ENCODE measurements around the gene FAM114A1.
"Not testable (repeated sequence)": the region's sequence is repeated elsewhere in the genome, so short reads cannot be mapped to it uniquely, and the experiment has no call there.

Gene FAM114A1

DNA sequence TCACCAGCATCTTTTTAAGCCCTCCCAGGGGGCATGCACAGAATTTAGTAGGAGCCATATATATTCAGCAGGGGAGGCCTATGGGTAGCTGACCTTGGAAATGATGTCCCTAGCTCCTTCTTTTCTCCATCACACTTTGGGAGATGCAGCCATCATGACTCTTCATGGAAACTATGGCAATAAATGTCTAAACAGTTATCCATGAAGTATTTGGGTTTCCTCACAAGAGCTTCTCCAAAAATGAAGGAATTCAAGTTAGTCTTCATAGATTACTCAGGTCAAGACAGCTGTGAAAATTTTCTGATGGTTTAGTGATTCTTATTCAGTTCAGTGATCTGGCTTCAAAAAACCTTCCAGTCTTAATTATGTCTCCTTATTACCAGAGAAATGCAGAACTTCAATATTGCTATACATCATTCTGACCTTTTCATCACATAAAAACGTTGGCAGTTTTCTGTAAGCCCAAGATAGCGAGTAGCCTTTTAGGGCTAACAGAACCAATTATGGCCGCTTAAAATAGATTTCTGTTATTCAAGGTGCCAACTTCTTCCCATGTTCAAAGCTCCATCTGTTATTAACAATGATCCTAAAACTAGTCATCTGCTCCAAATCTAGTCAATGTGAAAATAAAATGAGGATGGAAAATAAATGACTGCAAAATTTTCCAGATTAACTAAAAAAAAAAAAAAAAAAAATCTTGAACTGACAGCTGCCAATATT lies 112.1 kb downstream of the FAM114A1 start:
- no peak for DNase-seq

DNA sequence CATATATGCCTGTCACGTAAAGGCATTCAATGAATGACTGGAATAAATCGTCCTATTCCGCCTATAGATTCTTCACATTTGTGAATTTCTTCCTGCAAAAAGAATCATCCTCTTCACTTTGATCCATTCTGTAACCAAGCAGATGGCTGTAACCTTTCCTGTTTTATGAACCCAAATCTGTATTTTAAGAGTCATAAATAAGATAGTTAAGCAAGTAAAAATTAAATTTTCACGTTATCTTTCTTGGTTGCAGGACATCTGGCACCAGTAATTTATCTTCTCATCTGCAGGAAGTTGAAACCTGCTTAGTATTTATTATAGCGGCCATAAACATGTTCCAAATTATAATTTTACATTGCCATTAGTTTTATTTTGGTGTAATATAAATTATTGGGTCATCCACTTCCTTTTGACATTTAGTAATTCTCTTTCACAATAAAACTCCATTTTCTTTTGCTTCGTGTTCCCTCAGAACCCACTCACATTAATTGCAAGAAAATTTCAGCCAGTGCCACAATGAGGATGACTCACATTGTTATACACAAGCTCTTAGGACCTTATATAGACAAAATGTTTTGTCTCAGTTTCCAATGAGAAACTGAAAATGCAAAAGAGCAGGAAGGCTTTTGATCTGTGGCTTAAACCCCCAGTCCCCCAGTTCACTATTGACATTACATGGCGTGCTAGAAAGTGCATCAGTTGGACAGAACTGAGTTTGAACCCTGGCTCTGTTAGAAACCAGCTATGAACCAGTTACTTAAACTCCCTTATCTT lies 113.5 kb downstream of the FAM114A1 start:
- DNase-seq, result no peak

GRCh38 chr4:38982361-38983095 lies 114.9 kb downstream of the FAM114A1 start:
- DNase-seq, result no peak

DNA sequence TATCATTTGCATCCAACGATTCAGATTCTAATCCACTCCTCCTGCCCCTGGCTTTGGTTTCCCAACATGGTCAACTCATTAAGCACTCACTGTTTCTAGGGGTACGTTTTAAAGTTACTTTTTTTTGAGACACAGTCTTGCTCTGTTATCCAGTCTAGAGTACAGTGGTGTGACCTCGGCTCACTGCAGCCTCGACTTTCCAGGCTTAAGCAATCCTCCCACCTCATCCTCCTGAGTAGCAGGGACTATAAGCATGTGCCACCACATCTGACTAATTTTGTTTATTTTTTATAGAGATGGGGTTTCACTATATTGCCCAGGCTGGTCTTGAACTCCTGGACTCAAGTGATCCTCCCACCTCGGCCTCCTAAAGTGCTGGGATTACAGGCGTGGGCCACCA lies 115.7 kb downstream of the FAM114A1 start:
- DNase-seq, result no peak

GRCh38 chr4:38983787-38984598 lies 116.4 kb downstream of the FAM114A1 start:
- DNase-seq, result no peak

- no peak for DNase-seq
These were observed 117.9 kb downstream of the FAM114A1 start for GRCh38 chr4:38985410-38986100.

DNA sequence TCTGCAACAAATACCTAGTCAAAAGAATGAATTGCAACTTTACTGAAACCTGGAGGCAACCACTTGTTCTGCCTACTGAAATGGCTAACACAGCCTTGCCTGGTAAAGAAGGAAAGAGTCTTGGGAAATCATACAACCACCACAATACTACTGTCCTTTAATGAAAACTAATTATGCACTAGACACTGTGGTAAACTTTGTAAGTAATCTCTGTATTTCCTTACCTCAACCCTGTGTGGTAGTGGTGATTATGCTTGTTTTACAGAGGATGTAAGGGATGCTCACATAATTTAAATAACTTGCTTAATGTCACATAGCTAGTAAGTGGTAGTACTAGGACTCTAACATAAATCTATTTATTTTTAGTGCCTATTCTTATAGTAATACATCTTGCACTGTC lies 119.9 kb downstream of the FAM114A1 start:
- no peak for DNase-seq

DNA sequence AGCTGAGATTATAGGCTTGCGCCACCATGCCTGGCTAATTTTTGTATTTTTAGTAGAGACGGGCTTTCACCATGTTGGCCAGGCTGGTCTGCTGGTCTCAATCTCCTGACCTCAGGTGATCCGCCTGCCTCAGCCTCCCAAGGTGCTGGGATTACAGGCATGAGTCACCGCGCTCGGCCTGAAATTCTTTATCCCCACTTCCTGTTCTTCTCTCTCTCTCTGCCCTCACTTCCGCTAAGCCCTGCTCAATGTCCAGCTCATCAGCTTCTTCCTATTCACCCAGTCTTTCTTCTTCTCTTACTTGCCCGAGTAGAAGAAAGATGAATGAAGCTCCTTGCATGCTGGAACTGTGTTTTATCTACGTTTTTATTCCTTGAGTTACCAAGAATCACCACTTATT lies 120.7 kb downstream of the FAM114A1 start:
- not testable (repeated sequence) for DNase-seq

- no peak for DNase-seq
These were observed 121.9 kb downstream of the FAM114A1 start for GRCh38 chr4:38989487-38989886.

DNA sequence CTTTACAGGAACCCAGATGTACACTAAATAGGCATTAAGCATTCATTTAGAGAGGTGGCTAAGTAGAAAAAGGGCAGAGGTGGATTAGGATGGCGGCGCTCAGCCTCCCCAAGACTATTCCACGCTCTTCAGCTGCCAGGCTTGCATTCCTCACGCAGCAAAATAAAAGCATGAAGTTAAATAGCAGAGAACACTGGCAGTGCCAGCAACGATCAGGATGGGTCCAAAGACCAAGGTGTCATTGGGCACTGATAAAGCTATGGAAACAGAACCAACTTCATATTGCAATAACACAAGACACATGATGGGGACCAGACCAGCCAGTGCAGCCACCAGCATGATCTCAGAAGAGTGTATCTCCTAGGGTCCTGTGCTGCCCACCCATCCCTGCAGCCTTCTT lies 122.6 kb downstream of the FAM114A1 start:
- no peak for DNase-seq

DNA sequence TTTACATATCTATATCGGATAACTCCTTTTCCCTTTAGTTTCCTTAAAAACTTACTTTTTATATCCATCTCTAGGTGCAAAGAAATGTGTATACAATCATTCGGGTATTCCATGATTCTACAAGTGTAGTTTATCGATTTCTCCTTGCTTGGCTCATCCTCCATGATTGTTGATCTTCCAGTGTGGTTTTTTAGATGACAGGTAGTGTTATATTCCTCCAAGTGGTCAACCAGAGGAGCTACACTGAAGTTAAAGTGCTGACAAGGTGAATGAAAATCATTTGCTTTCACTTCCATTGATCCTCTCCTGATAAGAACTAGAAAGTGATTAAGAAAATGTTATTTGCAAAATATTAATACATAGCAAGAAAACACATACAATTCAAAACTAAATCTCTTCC lies 126.1 kb downstream of the FAM114A1 start:
- no peak for DNase-seq

DNA sequence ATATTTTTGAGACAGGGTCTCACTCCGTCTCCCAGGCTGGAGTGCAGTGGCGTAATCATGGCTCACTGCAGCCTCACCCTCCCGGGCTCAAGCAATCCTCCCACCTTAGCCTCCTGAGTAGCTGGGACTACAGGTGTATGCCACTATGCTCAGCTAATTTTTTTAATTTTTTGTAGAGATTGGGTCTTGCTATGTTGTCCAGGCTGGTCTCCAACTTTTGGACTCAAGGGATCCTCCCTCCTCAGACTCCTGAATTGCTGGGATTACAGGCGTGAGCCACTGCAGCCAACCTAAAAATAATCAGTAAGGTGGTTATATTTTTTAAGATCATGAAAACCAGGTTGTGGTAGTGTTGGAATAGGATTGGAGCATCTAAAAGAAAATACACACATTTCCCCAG lies 126.5 kb downstream of the FAM114A1 start:
- DNase-seq, result no peak

Measured in Kasumi-1 (cell line).